Loucy (cell line): Measurements from ENCODE around the gene CLNS1A.

Experiments used
- H2AFZ ChIP-seq: fragments of 200-600 bp; sonication (generic); 2 replicates; pipeline ENCODE4 v1.6.0; 2016; ENCODE audit warnings: antibody characterized with exemption, mild to moderate bottlenecking, low read length, moderate library complexity
- H3F3A ChIP-seq: fragments of 200-600 bp; 2 replicates; pipeline ENCODE4 v1.6.0; 2016; ENCODE audit warnings: antibody characterized with exemption, low read depth, mild to moderate bottlenecking
- H3K27me3 ChIP-seq: fragments of 200-600 bp; sonication (generic); 2 replicates; pipeline ENCODE4 v1.6.1; 2014; ENCODE audit warnings: low read length, mild to moderate bottlenecking; ENCODE audit not compliant: insufficient read depth, poor library complexity, severe bottlenecking
- H3K36me3 ChIP-seq: fragments of 200-600 bp; sonication (generic); 2 replicates; pipeline ENCODE4 v1.6.1; 2016; ENCODE audit warnings: low read length; ENCODE audit not compliant: insufficient read depth
- H3K4me1 ChIP-seq: fragments of 200-600 bp; sonication (generic); 2 replicates; pipeline ENCODE4 v1.5.1; 2014; ENCODE audit warnings: low read length, mild to moderate bottlenecking; ENCODE audit not compliant: insufficient read depth, poor library complexity, severe bottlenecking
- H3K4me2 ChIP-seq: fragments of 200-600 bp; sonication (generic); 2 replicates; pipeline ENCODE4 v1.6.0; 2014; ENCODE audit warnings: antibody characterized with exemption, low read length, low read depth, mild to moderate bottlenecking; ENCODE audit not compliant: poor library complexity, severe bottlenecking
- H3K4me3 ChIP-seq: fragments of 200-600 bp; sonication (generic); 2 replicates; pipeline ENCODE4 v1.5.1; 2014; ENCODE audit warnings: low read length, mild to moderate bottlenecking, mixed read lengths; ENCODE audit not compliant: poor library complexity, severe bottlenecking
- H3K79me2 ChIP-seq: fragments of 200-600 bp; sonication (generic); 2 replicates; pipeline ENCODE4 v1.6.1; 2014; ENCODE audit warnings: low read length; ENCODE audit not compliant: insufficient read depth
- H3K9ac ChIP-seq: fragments of 200-600 bp; sonication (generic); 2 replicates; pipeline ENCODE4 v1.6.0; 2014; ENCODE audit warnings: mild to moderate bottlenecking, low read depth, low read length, moderate library complexity; ENCODE audit not compliant: poor library complexity, severe bottlenecking
- H3K9me2 ChIP-seq: fragments of 200-600 bp; sonication (generic); replicated peaks from 2 replicates; pipeline ENCODE4 v1.6.1; 2016; ENCODE audit warnings: low read depth, low read length, mixed read lengths
- H3K9me3 ChIP-seq: fragments of 200-600 bp; sonication (generic); 2 replicates; pipeline ENCODE4 v1.6.1; 2014; ENCODE audit warnings: mild to moderate bottlenecking, antibody characterized with exemption, low read length, low read depth; ENCODE audit not compliant: insufficient read depth
- H4K20me1 ChIP-seq: fragments of 200-600 bp; sonication (generic); 2 replicates; pipeline ENCODE4 v1.6.0; 2014; ENCODE audit warnings: antibody characterized with exemption, low read length, mild to moderate bottlenecking; ENCODE audit not compliant: insufficient read depth, poor library complexity, severe bottlenecking
- CTCF ChIP-seq: fragments of 200-600 bp; sonication (generic); conservative IDR thresholded peaks from 2 replicates; pipeline ENCODE4 v1.5.1; 2014; ENCODE audit warnings: mild to moderate bottlenecking, antibody characterized with exemption, low read length
- EZH2phosphoT487 ChIP-seq: fragments of 200-600 bp; IDR thresholded peaks from 2 replicates; pipeline ENCODE4 v1.6.1; 2018; ENCODE audit warnings: antibody characterized with exemption, mild to moderate bottlenecking, moderate library complexity, borderline replicate concordance

The CLNS1A gene

GRCh38 chr11:77672264-77672663, 34.7 kb upstream of the CLNS1A start:
- peaks cover 79% of the 10 kb centered on the region for H3K36me3 ChIP-seq
- no peak overlapping the region for H3K9ac ChIP-seq
- H3K9me2 ChIP-seq: no peaks in the 10 kb centered on the region

GRCh38 chr11:77669848-77670511, 32.4 kb upstream of the CLNS1A start:
- no peaks in the 10 kb centered on the region for H3K9me3 ChIP-seq
- H3F3A ChIP-seq: no peaks in the 10 kb centered on the region
- H2AFZ ChIP-seq: no peak overlapping the region
- H3K9ac ChIP-seq: no peak overlapping the region
- peaks cover 71% of the 10 kb centered on the region; the same call in 1 of the 2 replicates for H3K36me3 ChIP-seq
- no peaks in the 10 kb centered on the region for H3K27me3 ChIP-seq
- TF ChIP-seq CTCF: no peak
- TF ChIP-seq EZH2phosphoT487: no peak
- H3K4me2 ChIP-seq: no peak overlapping the region
- no peaks in the 10 kb centered on the region for H3K9me2 ChIP-seq
- no peaks in the 10 kb centered on the region for H3K4me1 ChIP-seq
- H4K20me1 ChIP-seq: no peaks in the 10 kb centered on the region
- H3K79me2 ChIP-seq: no peaks in the 10 kb centered on the region
- no peak overlapping the region for H3K4me3 ChIP-seq

More at GRCh38 chr11:77672264-77672663, 34.7 kb upstream of the CLNS1A start:
- Histone ChIP-seq H3K4me3 (no peak overlapping the region), H3K9me3 (no peaks in the 10 kb centered on the region), H2AFZ (no peak overlapping the region), H3K79me2 (no peaks in the 10 kb centered on the region), H3K4me2 (no peak overlapping the region), H3K27me3 (no peaks in the 10 kb centered on the region), H4K20me1 (no peaks in the 10 kb centered on the region), H3F3A (no peaks in the 10 kb centered on the region), H3K4me1 (no peaks in the 10 kb centered on the region)
- TF ChIP-seq CTCF: no peak
- TF ChIP-seq EZH2phosphoT487: no peak

- H3K36me3 ChIP-seq: peaks cover 68% of the 10 kb centered on the region; the same call in 1 of the 2 replicates
Measured at GRCh38 chr11:77668760-77669159, 31.2 kb upstream of the CLNS1A start.

More at GRCh38 chr11:77668760-77669159, 31.2 kb upstream of the CLNS1A start:
- H3K79me2 ChIP-seq: no peaks in the 10 kb centered on the region
- H3K9me3 ChIP-seq: no peaks in the 10 kb centered on the region
- TF ChIP-seq EZH2phosphoT487 (no peak), CTCF (no peak)
- no peaks in the 10 kb centered on the region for H3K27me3 ChIP-seq
- H3F3A ChIP-seq: no peaks in the 10 kb centered on the region
- no peak overlapping the region for H2AFZ ChIP-seq
- H4K20me1 ChIP-seq: no peaks in the 10 kb centered on the region
- no peaks in the 10 kb centered on the region for H3K4me1 ChIP-seq
- no peak overlapping the region for H3K4me3 ChIP-seq
- no peak overlapping the region for H3K4me2 ChIP-seq
- no peaks in the 10 kb centered on the region for H3K9me2 ChIP-seq
- H3K9ac ChIP-seq: no peak overlapping the region
